Activated T-cell treated with anti-CD3 and anti-CD28 coated beads for 48 hours (primary cell): Measurements from ENCODE around the gene CFAP65.

ENCODE experiments used
- DNase-seq: peaks from one replicate; pipeline ENCODE4 v3.0.0-alpha.2; 2020; ENCODE audit warnings: low read depth

Gene CFAP65

GRCh38 chr2:218975060-218975777 is 66.1 kb downstream of the CFAP65 start:
- no peak for DNase-seq

GRCh38 chr2:218970894-218971293 is 70.4 kb downstream of the CFAP65 start:
- no peak for DNase-seq

GRCh38 chr2:218964041-218964771 is 77.1 kb downstream of the CFAP65 start:
- DNase-seq: no peak

- no peak for DNase-seq
Measured at GRCh38 chr2:218963601-218964000, 77.7 kb downstream of the CFAP65 start.

GRCh38 chr2:218962859-218963492 is 78.3 kb downstream of the CFAP65 start:
- no peak for DNase-seq

- no peak for DNase-seq
Measured at GRCh38 chr2:218961651-218962570, 79.4 kb downstream of the CFAP65 start.

GRCh38 chr2:218961229-218961628 is 80.1 kb downstream of the CFAP65 start:
- no peak for DNase-seq

GRCh38 chr2:218960309-218961165 is 80.8 kb downstream of the CFAP65 start:
- no peak for DNase-seq

- no peak for DNase-seq
Measured at GRCh38 chr2:218959761-218960308, 81.5 kb downstream of the CFAP65 start.

- peak; percentile 80 for DNase-seq
Measured at GRCh38 chr2:218959141-218959731, 82.1 kb downstream of the CFAP65 start, which contains the start of gene CDK5R2. CDK5R2 (plus strand) TSS chr2:218959666; CDS start chr2:218959821, 155 bp downstream.

- no peak for DNase-seq
Measured at GRCh38 chr2:218958276-218958675, 83.0 kb downstream of the CFAP65 start.

GRCh38 chr2:218957671-218958070 is 83.6 kb downstream of the CFAP65 start:
- no peak for DNase-seq

GRCh38 chr2:218956039-218956438 is 85.3 kb downstream of the CFAP65 start:
- no peak for DNase-seq

- no peak for DNase-seq
Measured at GRCh38 chr2:218954541-218955300, 86.6 kb downstream of the CFAP65 start.

GRCh38 chr2:218953366-218953954 is 87.9 kb downstream of the CFAP65 start:
- DNase-seq: no peak
